ENCODE measurements around the gene CAMK2A.

DNA sequence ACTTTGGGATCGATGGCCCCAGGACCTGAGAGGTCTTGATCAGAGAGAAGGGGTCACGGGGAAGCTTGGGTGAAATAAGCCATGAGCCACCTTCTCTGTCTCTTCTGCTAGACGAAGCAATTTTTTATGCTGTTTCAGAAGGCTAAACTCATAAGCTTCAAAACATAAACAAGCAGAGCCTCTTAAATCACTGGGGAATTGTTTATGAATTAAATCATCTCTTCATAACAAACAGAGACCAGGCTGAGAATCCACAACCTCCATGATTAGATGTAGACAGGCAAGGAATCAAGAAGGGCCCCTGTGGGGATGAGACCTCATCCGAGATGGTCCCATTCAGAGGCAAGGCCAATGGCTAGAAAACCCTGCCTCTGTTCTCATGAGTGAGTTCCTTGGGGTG is 46.2 kb upstream of the CAMK2A start:
- TF ChIP-seq, protein P1, sequence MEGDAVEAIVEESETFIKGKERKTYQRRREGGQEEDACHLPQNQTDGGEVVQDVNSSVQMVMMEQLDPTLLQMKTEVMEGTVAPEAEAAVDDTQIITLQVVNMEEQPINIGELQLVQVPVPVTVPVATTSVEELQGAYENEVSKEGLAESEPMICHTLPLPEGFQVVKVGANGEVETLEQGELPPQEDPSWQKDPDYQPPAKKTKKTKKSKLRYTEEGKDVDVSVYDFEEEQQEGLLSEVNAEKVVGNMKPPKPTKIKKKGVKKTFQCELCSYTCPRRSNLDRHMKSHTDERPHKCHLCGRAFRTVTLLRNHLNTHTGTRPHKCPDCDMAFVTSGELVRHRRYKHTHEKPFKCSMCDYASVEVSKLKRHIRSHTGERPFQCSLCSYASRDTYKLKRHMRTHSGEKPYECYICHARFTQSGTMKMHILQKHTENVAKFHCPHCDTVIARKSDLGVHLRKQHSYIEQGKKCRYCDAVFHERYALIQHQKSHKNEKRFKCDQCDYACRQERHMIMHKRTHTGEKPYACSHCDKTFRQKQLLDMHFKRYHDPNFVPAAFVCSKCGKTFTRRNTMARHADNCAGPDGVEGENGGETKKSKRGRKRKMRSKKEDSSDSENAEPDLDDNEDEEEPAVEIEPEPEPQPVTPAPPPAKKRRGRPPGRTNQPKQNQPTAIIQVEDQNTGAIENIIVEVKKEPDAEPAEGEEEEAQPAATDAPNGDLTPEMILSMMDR (IDR thresholded peaks at IDR 0.05), result no peak
- TF ChIP-seq ZFX (IDR thresholded peaks at IDR 0.05; ENCODE audit: borderline replicate concordance), result no peak
